Measurements from ENCODE around the gene NVL.

GRCh38 chr1:224325959-224326358 lies 4.0 kb downstream of the NVL start:
- TF ChIP-seq GATA1 (IDR thresholded peaks at IDR 0.05; ENCODE audit: low read depth, low read length) (no peak), POLR2A (IDR thresholded peaks at IDR 0.05; ENCODE audit: low read length) (no peak)
